H9 (cell line): Measurements from ENCODE around the gene MIB2. TPM values are rescaled to one million over a fixed set of nuclear protein-coding genes. Genes with fewer than 3 reads are reported as not detected.

ENCODE experiments used
- DNase-seq: peaks from one replicate; pipeline ENCODE4 v3.0.0-alpha.2; 2017
- H2AFZ ChIP-seq: one replicate; pipeline ENCODE4 v1.6.1; 2013; ENCODE audit warnings: mild to moderate bottlenecking, low read length, control low read depth, moderate library complexity
- H2AK5ac ChIP-seq: 2 replicates; pipeline ENCODE4 v1.6.1; 2013; ENCODE audit warnings: low read length, control low read depth, mixed read lengths; ENCODE audit not compliant: insufficient read length
- H2BK120ac ChIP-seq: one replicate; pipeline ENCODE4 v1.6.1; 2013; ENCODE audit warnings: low read depth, mild to moderate bottlenecking, low read length, control low read depth, inconsistent platforms; ENCODE audit not compliant: poor library complexity, severe bottlenecking
- H2BK12ac ChIP-seq: 2 replicates; pipeline ENCODE4 v1.6.1; 2013; ENCODE audit warnings: low read length, control low read depth, mixed read lengths, low read depth; ENCODE audit not compliant: insufficient read length
- H2BK15ac ChIP-seq: 2 replicates; pipeline ENCODE4 v1.6.1; 2013; ENCODE audit warnings: low read depth, low read length, control low read depth
- H2BK20ac ChIP-seq: one replicate; pipeline ENCODE4 v1.6.1; 2013; ENCODE audit warnings: low read depth, mild to moderate bottlenecking, low read length, control low read depth, inconsistent platforms; ENCODE audit not compliant: poor library complexity, severe bottlenecking
- H2BK5ac ChIP-seq: 2 replicates; pipeline ENCODE4 v1.6.1; 2013; ENCODE audit warnings: low read length, control low read depth, mixed read lengths; ENCODE audit not compliant: insufficient read length
- H3K14ac ChIP-seq: 2 replicates; pipeline ENCODE4 v1.6.1; 2013; ENCODE audit warnings: low read length, control low read depth; ENCODE audit not compliant: insufficient read depth
- H3K18ac ChIP-seq: 2 replicates; pipeline ENCODE4 v1.6.1; 2013; ENCODE audit warnings: low read depth, mild to moderate bottlenecking, mixed read lengths, low read length, control low read depth; ENCODE audit not compliant: insufficient read length
- H3K23ac ChIP-seq: 2 replicates; pipeline ENCODE4 v1.6.1; 2013; ENCODE audit warnings: low read length, control low read depth, mixed read lengths, low read depth; ENCODE audit not compliant: insufficient read length
- H3K23me2 ChIP-seq: 2 replicates; pipeline ENCODE4 v1.6.1; 2013; ENCODE audit warnings: low read depth, mild to moderate bottlenecking, mixed read lengths, low read length, control low read depth; ENCODE audit not compliant: insufficient read length, poor library complexity, severe bottlenecking
- H3K27ac ChIP-seq: 2 replicates; pipeline ENCODE4 v1.5.1; 2013; ENCODE audit warnings: low read length, control low read depth, mixed read lengths, low read depth; ENCODE audit not compliant: insufficient read length
- H3K27me3 ChIP-seq: 2 replicates; pipeline ENCODE4 v1.6.1; 2013; ENCODE audit warnings: low read length, control low read depth, inconsistent platforms; ENCODE audit not compliant: insufficient read depth
- H3K4ac ChIP-seq: 2 replicates; pipeline ENCODE4 v1.6.1; 2013; ENCODE audit warnings: low read depth, mild to moderate bottlenecking, control low read depth, inconsistent platforms, low read length, moderate library complexity
- H3K4me1 ChIP-seq: 2 replicates; pipeline ENCODE4 v1.6.1; 2013; ENCODE audit warnings: low read length, control low read depth, inconsistent platforms; ENCODE audit not compliant: insufficient read depth
- H3K4me2 ChIP-seq: 2 replicates; pipeline ENCODE4 v1.6.1; 2013; ENCODE audit warnings: low read length, control low read depth, mixed read lengths; ENCODE audit not compliant: insufficient read length, insufficient read depth
- H3K56ac ChIP-seq: 2 replicates; pipeline ENCODE4 v1.6.1; 2013; ENCODE audit warnings: low read depth, mild to moderate bottlenecking, mixed read lengths, low read length, control low read depth; ENCODE audit not compliant: insufficient read length
- H3K79me1 ChIP-seq: 2 replicates; pipeline ENCODE4 v1.6.1; 2013; ENCODE audit warnings: low read depth, mild to moderate bottlenecking, moderate library complexity, low read length, control low read depth, inconsistent platforms; ENCODE audit not compliant: insufficient read depth, poor library complexity, severe bottlenecking
- H3K79me2 ChIP-seq: 2 replicates; pipeline ENCODE4 v1.6.1; 2013; ENCODE audit warnings: low read length, control low read depth, inconsistent platforms; ENCODE audit not compliant: insufficient read depth
- H3K9ac ChIP-seq: 2 replicates; pipeline ENCODE4 v1.6.1; 2013; ENCODE audit warnings: low read length, control low read depth, mixed read lengths; ENCODE audit not compliant: insufficient read length; ENCODE audit errors: extremely low read depth
- H3K9me3 ChIP-seq: one replicate; pipeline ENCODE4 v1.6.1; 2013; ENCODE audit warnings: low read depth, low read length, inconsistent platforms; ENCODE audit not compliant: control insufficient read depth
- H3T11ph ChIP-seq: one replicate; pipeline ENCODE4 v1.6.1; 2013; ENCODE audit warnings: mild to moderate bottlenecking, low read length, control low read depth, inconsistent platforms
- H4K20me1 ChIP-seq: one replicate; pipeline ENCODE4 v1.6.1; 2013; ENCODE audit not compliant: control insufficient read depth, insufficient read length, insufficient read depth
- H4K5ac ChIP-seq: 2 replicates; pipeline ENCODE4 v1.6.1; 2013; ENCODE audit warnings: low read depth, mild to moderate bottlenecking, mixed read lengths, low read length, control low read depth; ENCODE audit not compliant: insufficient read length
- H4K8ac ChIP-seq: replicated peaks from 2 replicates; pipeline ENCODE4 v1.6.1; 2013; ENCODE audit warnings: low read length, control low read depth, mixed read lengths, low read depth; ENCODE audit not compliant: insufficient read length
- H4K91ac ChIP-seq: 2 replicates; pipeline ENCODE4 v1.6.1; 2013; ENCODE audit warnings: low read depth, mild to moderate bottlenecking, moderate library complexity, mixed read lengths, low read length, control low read depth; ENCODE audit not compliant: insufficient read length
- H3K27ac Mint-ChIP-seq, 3 experiments: 2 replicates in 2 of 3; 3 replicates in 1 of 3; pipeline ENCODE4 v1.8.0; 2020 to 2021; ENCODE audit warnings: mixed read lengths in 3 of 3, mild to moderate bottlenecking in 1 of 3, moderate library complexity in 1 of 3
- H3K27me3 Mint-ChIP-seq: 2 replicates; pipeline ENCODE4 v1.8.0; 2021; ENCODE audit warnings: low read depth, mild to moderate bottlenecking, moderate library complexity, mixed read lengths
- H3K36me3 Mint-ChIP-seq, 3 experiments: 2 replicates in 2 of 3; 3 replicates in 1 of 3; pipeline ENCODE4 v1.8.0; 2020 to 2021; ENCODE audit warnings: low read depth in 3 of 3, mixed read lengths in 3 of 3; ENCODE audit not compliant: insufficient read depth in 1 of 3
- H3K4me1 Mint-ChIP-seq, 2 experiments: 2 replicates each; pipeline ENCODE4 v1.8.0; 2020; ENCODE audit warnings: mixed read lengths in 2 of 2
- H3K4me3 Mint-ChIP-seq, 2 experiments: 2 replicates in 1 of 2; 3 replicates in 1 of 2; pipeline ENCODE4 v1.8.0; 2020 to 2021; ENCODE audit warnings: mild to moderate bottlenecking in 2 of 2, mixed read lengths in 2 of 2, moderate library complexity in 1 of 2
- H3K9me3 Mint-ChIP-seq, 2 experiments: 2 replicates in 1 of 2; 3 replicates in 1 of 2; pipeline ENCODE4 v1.8.0; 2020; ENCODE audit warnings: mild to moderate bottlenecking in 2 of 2, mixed read lengths in 2 of 2, moderate library complexity in 1 of 2
- WGBS: extraction: QIAGEN DNeasy Blood & Tissue Kit; methylation state at CpG from one replicate; pipeline ENCODE4 v1.1.7; 2013; ENCODE audit warnings: missing lambda C conversion rate, low lambda C conversion rate, mixed read lengths; ENCODE audit not compliant: insufficient read length; ENCODE audit errors: extremely low coverage; 5-methylcytosine and 5-hydroxymethylcytosine counted together
- total RNA-seq: library from RNA; stranded (reverse); gene quantifications from 2 replicates; pipeline ENCODE4 v1.2.1, GENCODE V29; 2021
- TF ChIP-seq, protein P1 (sequence below): fragments of 200-600 bp; sonication (generic); conservative IDR thresholded peaks from 3 replicates; pipeline ENCODE4 v1.8.0; 2021; ENCODE audit warnings: antibody characterized with exemption, mild to moderate bottlenecking

The MIB2 gene
- total RNA-seq, 1 experiment from 2014 or later: 77.8 TPM

DNA sequence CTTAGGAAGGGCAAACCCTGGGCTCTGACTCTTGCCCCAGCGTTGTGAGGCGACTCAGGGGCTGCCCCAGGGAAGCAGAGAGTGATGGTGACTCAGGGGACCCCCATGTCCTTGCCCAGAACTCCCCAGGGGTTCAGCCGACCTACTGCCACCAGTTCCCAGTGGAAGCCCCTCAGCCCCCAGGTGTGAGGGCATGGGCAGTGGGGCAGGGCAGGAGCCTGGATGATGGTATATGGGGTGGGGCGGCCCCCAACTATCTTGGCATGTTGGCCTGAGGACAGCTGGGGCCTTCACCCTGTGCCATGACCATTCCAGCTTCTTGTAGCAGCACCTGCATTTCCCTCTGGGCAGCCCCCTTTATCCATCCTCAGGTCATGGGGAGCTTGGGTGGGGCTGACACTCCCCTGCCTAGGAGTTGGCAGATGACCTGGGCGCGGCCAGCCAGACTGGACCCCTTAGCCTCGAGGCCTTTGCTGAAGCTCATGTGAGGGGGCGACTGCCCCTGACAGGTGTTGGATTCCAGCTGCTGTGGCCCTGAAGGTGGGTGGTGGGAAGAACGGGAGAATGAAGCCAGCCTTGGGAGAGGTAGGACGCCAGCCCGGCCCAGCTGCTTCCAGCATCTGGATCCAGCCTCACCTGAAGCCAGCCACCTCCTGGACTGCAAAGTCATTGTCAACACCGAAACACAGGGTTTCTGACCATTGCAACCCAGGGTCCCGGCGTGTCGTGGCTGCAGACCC, 13.6 kb upstream of the MIB2 start:
- TF ChIP-seq, protein P1, sequence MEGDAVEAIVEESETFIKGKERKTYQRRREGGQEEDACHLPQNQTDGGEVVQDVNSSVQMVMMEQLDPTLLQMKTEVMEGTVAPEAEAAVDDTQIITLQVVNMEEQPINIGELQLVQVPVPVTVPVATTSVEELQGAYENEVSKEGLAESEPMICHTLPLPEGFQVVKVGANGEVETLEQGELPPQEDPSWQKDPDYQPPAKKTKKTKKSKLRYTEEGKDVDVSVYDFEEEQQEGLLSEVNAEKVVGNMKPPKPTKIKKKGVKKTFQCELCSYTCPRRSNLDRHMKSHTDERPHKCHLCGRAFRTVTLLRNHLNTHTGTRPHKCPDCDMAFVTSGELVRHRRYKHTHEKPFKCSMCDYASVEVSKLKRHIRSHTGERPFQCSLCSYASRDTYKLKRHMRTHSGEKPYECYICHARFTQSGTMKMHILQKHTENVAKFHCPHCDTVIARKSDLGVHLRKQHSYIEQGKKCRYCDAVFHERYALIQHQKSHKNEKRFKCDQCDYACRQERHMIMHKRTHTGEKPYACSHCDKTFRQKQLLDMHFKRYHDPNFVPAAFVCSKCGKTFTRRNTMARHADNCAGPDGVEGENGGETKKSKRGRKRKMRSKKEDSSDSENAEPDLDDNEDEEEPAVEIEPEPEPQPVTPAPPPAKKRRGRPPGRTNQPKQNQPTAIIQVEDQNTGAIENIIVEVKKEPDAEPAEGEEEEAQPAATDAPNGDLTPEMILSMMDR: no peak
- Histone ChIP-seq H3K18ac (no peak overlapping the region), H3K56ac (no peak overlapping the region), H2BK12ac (no peak overlapping the region), H3K9ac (no peak overlapping the region), H4K20me1 (no peaks in the 10 kb centered on the region), H3K9me3 (no peaks in the 10 kb centered on the region), H3K27ac (no peak overlapping the region), H4K5ac (no peak overlapping the region), H2AFZ (no peak overlapping the region), H2BK5ac (no peak overlapping the region), H4K8ac (no peak overlapping the region), H3K79me1 (no peaks in the 10 kb centered on the region), H2AK5ac (no peak overlapping the region), H2BK20ac (no peak overlapping the region), H3T11ph (no peak overlapping the region), H3K4ac (no peak overlapping the region), H3K79me2 (no peaks in the 10 kb centered on the region), H2BK120ac (no peak overlapping the region), H3K4me1 (no peaks in the 10 kb centered on the region), H4K91ac (no peak overlapping the region), H3K27me3 (no peaks in the 10 kb centered on the region; the same call in 1 of the 2 replicates), H3K4me2 (no peak overlapping the region), H3K23me2 (peaks cover 8% of the 10 kb centered on the region), H2BK15ac (no peak overlapping the region), H3K14ac (no peak overlapping the region), H3K23ac (no peak overlapping the region)
- Mint-ChIP-seq H3K36me3 (no peaks in the 10 kb centered on the region), H3K4me3 (no peak overlapping the region), H3K27ac (no peak overlapping the region), H3K4me1 (peaks cover 4 to 12% of the 10 kb centered on the region in 2 experiments), H3K9me3 (no peaks in the 10 kb centered on the region), H3K27me3 (peaks cover 59% of the 10 kb centered on the region)
- no CpG with 5 or more reads among the region's 15 CpGs for WGBS
- DNase-seq: no peak
